Hepatocyte (in vitro differentiated cells): ENCODE measurements around the gene CYP4X1.

ENCODE experiments used
- EZH2 ChIP-seq: fragments of 200-600 bp; sonication (generic); IDR thresholded peaks from 2 replicates; pipeline ENCODE4 v1.6.1; 2016; ENCODE audit warnings: antibody characterized with exemption, mild to moderate bottlenecking, borderline replicate concordance
- EZH2phosphoT487 ChIP-seq: fragments of 200-600 bp; sonication (generic); IDR thresholded peaks from one replicate; pipeline ENCODE4 v1.6.1; 2018; ENCODE audit warnings: antibody characterized with exemption, mild to moderate bottlenecking, low read depth, moderate library complexity; ENCODE audit not compliant: unreplicated experiment, severe bottlenecking
- TF ChIP-seq, protein P1 (sequence below): fragments of 200-600 bp; sonication (generic); IDR thresholded peaks from 2 replicates; pipeline ENCODE4 v1.5.1; 2016; ENCODE audit warnings: antibody characterized with exemption, mild to moderate bottlenecking; ENCODE audit not compliant: poor library complexity

DNA sequence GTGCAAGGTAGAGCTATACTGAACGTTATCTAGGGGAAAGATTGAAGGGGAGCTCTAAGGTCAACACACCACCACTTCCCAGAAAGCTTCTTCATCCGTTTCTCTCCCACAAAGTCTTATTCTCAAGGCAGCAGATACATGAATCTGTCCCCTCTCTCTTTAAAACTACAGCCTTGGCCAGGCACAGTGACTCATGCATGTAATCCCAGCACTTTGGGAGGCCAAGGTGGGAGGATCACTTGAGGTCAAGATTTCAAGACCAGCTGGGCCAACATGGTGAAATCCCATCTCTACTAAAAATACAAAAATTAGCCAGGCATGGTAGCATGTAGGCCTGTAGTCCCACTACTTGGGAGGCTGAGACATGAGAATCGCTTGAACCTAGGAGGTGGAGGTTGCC, 8.1 kb downstream of the CYP4X1 start:
- TF ChIP-seq EZH2phosphoT487 (no peak), EZH2 (no peak)
- TF ChIP-seq, protein P1, sequence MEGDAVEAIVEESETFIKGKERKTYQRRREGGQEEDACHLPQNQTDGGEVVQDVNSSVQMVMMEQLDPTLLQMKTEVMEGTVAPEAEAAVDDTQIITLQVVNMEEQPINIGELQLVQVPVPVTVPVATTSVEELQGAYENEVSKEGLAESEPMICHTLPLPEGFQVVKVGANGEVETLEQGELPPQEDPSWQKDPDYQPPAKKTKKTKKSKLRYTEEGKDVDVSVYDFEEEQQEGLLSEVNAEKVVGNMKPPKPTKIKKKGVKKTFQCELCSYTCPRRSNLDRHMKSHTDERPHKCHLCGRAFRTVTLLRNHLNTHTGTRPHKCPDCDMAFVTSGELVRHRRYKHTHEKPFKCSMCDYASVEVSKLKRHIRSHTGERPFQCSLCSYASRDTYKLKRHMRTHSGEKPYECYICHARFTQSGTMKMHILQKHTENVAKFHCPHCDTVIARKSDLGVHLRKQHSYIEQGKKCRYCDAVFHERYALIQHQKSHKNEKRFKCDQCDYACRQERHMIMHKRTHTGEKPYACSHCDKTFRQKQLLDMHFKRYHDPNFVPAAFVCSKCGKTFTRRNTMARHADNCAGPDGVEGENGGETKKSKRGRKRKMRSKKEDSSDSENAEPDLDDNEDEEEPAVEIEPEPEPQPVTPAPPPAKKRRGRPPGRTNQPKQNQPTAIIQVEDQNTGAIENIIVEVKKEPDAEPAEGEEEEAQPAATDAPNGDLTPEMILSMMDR, result no peak
